HG03095 (cell line): ENCODE results near the gene IL4I1.
"Not testable (repeated sequence)": the region's sequence is repeated elsewhere in the genome, so short reads cannot be mapped to it uniquely, and the experiment has no call there.

ENCODE experiments used
- ATAC-seq: cut with Tn5 transposase; IDR thresholded peaks from one replicate; pipeline ENCODE4 v1.9.1; 2021; ENCODE audit warnings: moderate library complexity; ENCODE audit not compliant: unreplicated experiment

Gene IL4I1

GRCh38 chr19:49896863-49897621, at the start of gene IL4I1:
Gene IL4I1 (minus strand): TSS chr19:49896887. CDS start chr19:49896160, 727 bp downstream.
- peak; percentile 34 for ATAC-seq

GRCh38 chr19:49946415-49946814, 49.7 kb upstream of the IL4I1 start:
- no peak for ATAC-seq

GRCh38 chr19:49944567-49944966, 47.9 kb upstream of the IL4I1 start:
- ATAC-seq: not testable (repeated sequence)

- no peak for ATAC-seq
Observed at GRCh38 chr19:49940482-49940791, 43.8 kb upstream of the IL4I1 start.

- ATAC-seq: no peak
Observed at GRCh38 chr19:49939721-49940481, 43.2 kb upstream of the IL4I1 start.

- ATAC-seq: no peak
Observed at GRCh38 chr19:49938662-49939061, 42.0 kb upstream of the IL4I1 start.

- ATAC-seq: no peak
Observed at GRCh38 chr19:49937750-49938381, 41.2 kb upstream of the IL4I1 start.

GRCh38 chr19:49936549-49936948, 39.9 kb upstream of the IL4I1 start:
- ATAC-seq: no peak

GRCh38 chr19:49933643-49934042, 37.0 kb upstream of the IL4I1 start:
- no peak for ATAC-seq

- no peak for ATAC-seq
Observed at GRCh38 chr19:49932731-49933131, 36.0 kb upstream of the IL4I1 start.

GRCh38 chr19:49932041-49932451, 35.4 kb upstream of the IL4I1 start:
- ATAC-seq: no peak

GRCh38 chr19:49931293-49932040, 34.8 kb upstream of the IL4I1 start:
- no peak for ATAC-seq

GRCh38 chr19:49930483-49931011, 33.9 kb upstream of the IL4I1 start:
- no peak for ATAC-seq

- ATAC-seq: peak; percentile 60
Observed at GRCh38 chr19:49929611-49930482, 33.2 kb upstream of the IL4I1 start.

- peak; percentile 23 for ATAC-seq
Observed at GRCh38 chr19:49929121-49929610, 32.5 kb upstream of the IL4I1 start, which contains the start of the genes ATF5 and NUP62. Gene ATF5 (plus strand): TSS chr19:49929205. CDS start chr19:49930851, 1,646 bp downstream. Gene NUP62 (minus strand): TSS chr19:49929504. CDS start chr19:49909807, 19,697 bp downstream.

GRCh38 chr19:49927526-49928264, 31.0 kb upstream of the IL4I1 start:
- no peak for ATAC-seq

- ATAC-seq: no peak
Observed at GRCh38 chr19:49926515-49926914, 29.8 kb upstream of the IL4I1 start.

GRCh38 chr19:49925486-49925885, 28.8 kb upstream of the IL4I1 start:
- no peak for ATAC-seq

GRCh38 chr19:49924881-49925210, 28.2 kb upstream of the IL4I1 start:
- not testable (repeated sequence) for ATAC-seq
